RPMI7951 (cell line): ENCODE measurements around the gene NOL4L. TPM values are rescaled to one million over a fixed set of nuclear protein-coding genes. Genes with fewer than 3 reads are reported as not detected.
"Not testable (repeated sequence)": the region's sequence is repeated elsewhere in the genome, so short reads cannot be mapped to it uniquely, and the experiment has no call there.

Experiments used
- DNase-seq: peaks from one replicate; pipeline ENCODE4 v3.0.0-alpha.2; 2012; ENCODE audit warnings: low read depth
- total RNA-seq: library from RNA; depleted of rRNA; stranded (reverse); fragments of >200 nt; shearing (Covaris generic); gene quantifications from 2 replicates; pipeline ENCODE4 v1.2.3, GENCODE V29; 2014

NOL4L gene
- total RNA-seq, 1 experiment from 2014 or later: 8.7 TPM

DNA sequence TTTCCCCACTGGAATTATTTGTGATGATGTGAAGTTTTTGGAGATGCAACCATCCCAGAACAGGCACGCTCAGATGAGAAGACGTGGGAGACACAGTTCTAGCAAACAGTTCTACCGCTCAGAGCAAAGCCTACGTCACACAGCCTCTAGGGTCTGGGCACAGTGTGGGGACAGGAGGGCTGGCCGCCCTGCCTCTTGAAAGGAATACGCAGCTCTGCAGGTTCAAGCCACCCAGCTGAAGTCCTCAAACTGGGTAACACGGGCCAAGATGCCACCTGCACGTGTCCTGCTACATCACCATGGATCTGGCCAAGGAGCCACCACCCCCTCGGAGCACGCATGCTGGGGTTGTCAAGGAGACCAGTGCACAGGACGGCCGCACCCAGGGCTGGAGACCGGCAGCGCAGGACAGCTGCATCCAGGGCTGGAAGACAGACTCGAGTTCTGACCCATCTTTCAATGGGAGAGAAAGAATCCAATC lies 75.0 kb downstream of the NOL4L start:
- DNase-seq: no peak

DNA sequence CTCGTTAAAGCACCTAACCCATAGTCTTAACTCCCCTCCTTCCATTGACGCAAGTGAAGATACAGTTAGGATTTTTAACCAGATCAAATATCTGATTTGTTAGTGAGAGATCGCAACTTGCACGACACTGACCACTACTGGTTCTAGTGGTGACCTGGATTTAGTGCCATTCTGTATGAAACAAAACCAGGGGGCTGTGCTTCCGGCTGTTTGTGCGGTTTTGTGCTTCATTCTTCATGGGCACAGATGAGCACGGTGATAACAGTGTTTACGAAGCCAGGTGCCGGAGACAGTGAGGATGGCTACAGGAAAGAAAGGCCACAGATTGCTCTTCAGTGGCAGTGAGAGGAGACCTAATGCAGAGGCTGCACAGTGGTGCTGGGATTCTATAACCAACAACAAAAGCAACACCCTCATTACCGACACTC lies 75.5 kb downstream of the NOL4L start:
- peak; percentile 82 for DNase-seq

DNA sequence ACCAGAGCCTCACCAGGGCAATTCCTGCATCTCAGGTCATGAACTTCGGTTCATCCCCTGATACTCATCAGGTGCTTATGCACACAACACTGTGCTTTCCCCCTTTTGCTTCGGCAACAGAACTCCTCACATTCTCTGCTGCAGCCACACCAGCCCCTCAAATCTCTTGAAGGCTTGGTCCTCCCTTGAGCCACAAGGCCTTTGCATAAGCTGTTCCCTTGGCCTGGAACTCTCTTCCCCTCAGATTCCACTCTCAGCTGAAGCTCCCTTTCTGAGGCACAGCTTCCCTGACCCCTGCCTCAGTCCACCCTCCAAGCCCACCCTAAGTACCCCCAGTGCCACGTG lies 76.4 kb downstream of the NOL4L start:
- no peak for DNase-seq

DNA sequence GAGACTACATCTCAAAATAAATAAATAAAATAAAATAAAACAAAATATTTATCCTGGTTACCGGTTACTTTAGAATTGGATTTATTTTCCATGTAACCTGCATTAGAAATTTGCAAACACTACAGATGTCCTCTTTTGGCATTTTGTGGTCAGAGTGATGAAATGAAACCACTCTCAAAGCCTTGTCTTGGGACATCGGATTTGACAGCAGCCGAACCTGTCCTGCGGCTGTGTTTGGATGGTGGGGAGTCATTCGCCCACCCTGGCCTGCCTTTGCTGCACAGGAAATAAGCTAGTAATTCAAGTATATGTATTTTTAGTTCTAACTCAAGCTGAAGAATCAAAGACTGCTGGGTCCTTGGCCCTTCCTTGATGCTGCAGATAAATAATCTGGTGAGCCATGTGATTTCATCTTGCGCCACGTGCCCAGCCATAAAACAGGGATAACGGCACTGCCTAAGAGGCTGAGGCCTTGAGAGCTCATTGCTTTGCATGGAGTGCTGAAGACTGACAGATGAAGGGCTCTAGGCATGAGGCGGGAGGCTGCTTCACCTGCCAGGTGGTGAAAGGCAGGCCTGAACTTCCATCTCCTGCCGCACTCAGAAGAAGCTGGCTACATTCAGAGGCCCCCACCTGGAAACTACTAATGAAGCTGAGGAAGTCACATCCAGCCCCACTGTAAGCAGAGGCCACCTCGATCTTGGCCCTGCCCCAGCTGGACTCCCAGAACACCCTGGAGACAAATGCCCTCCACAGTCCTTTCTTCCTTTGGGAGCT lies 76.9 kb downstream of the NOL4L start:
- no peak for DNase-seq

DNA sequence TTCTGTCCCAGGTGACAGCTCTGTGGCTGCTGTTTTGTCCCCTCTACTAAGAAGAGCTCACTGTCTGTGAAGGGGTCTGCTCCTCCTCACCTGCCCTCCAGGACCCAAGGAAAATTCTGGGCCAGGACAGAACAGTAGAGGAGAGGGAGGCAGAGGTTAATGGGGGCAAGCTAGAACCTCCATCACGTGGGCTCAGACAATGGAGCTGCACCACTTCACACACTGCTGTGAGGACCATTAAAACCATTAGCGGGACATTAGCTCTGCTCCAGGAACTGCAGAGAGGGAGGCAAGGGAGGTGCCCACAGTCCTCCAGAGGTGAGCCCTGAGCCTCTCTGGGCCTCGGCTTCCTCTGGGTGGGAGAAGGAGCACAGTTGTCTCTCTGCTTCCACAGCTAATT lies 78.4 kb downstream of the NOL4L start:
- DNase-seq: no peak

DNA sequence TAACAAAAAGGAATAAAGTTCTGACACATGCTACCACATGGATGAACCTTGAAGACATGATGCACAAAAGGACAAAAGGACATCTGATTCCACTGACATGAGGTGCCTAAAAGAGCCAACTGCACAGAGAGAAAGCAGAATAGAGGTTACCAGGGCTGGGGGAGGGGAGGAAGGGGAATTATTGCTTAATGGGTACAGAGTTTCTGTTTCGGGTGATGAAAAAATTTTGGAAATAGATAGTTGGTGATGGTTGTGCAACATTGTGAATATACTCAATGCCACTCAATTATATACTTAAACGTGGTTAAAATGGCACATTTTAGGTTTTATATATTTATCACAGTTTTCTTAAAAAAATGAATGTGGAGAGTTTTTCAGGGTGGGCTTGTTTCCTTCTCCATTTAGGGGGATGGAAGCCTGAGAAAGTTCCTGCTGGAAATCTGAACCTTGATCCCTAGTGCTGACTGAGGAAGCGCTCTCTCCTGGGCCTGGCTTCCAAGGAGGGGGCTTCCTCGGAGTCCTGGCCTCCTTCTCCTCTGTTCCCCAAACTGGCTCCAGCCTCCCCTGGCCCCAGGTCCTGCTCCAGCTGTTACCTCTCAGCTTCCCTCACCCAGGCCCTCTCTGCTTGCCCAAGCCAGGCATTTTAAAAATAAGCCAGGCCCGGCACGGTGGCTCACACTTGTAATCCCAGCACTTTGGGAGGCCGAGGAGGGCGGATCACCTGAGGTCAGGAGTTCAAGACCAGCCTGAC lies 79.2 kb downstream of the NOL4L start:
- DNase-seq: no peak

DNA sequence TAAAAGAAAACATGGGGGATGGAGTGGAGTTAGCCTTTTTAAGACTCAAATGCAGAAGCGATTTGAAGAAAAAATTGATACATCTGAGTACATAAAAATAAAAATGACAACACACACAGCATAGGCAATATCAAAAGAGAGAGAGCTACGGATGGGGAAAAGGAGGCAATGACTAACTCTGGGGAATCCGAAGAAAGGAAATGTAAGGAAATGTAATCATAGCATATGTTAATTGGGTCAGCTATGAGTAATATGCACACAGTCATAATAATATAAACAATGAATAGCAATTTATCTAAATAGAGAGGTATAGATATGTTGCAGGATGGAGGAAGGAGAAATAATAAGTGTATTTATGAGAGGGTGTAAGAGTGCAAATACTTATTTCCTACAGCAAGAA lies 83.4 kb downstream of the NOL4L start:
- DNase-seq: no peak

DNA sequence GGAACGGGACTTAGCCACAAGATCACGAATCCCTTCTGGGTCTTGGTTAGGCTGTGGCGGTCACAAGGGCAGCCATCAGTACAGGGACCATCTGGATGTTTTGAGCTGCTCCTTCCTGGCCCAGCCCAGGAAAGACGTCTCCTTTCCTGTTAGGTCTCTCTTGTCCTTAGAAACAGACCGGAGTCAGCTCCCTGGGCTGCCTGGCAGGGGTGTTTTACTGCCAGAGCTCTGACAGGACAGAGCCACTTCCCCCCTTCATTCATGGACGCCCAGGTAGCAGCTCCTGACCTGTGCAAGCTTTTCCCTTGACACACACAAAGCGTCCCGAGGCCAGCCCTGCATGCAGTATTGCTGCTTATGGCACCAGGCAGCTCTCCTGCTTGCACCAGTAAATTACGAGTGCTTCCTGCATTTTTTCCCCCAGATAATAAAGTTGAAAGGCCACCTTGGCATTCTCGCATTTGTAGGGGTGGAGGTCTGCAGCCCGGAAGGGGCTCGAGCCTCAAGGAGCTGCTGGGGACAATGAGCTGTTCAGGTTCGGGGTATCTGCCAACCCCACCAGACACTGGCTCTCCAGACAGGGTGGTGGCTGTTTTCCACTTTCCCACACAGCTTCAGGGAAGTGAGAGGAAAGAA lies 87.4 kb downstream of the NOL4L start:
- DNase-seq: no peak

DNA sequence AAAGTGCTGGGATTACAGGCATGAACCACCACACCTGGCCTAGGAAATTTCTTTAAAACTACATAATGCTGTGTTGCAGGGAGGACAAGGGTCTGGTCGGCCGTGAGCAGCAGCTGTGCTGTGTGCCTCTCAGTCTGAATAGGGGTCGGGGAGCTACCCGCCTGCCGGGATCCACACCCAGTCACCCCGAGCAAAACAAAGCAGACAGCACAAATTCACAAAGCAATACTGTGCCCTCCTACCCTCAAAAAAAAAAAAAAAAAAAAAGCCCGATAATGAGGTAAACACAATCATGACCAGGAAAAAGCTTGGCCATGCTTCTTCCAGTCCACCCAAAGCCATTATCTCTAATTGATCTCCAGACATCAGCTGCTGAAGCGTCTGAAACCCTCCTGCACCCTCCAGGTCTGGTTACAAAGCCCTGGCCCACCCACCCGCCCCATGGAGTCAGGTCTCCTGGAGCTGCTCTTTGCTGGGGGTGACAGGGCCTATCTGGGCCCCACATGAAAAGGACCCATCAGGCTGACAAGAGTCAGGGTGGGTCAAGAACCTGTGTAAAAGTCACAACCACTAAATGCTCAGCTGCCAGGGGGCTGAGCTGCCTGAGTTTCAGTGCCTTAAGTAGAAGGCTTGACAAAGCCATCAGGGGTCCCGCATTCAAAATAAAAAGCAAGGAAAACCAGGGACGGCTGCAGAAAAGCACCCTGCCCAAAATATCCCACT lies 88.2 kb downstream of the NOL4L start:
- no peak for DNase-seq

DNA sequence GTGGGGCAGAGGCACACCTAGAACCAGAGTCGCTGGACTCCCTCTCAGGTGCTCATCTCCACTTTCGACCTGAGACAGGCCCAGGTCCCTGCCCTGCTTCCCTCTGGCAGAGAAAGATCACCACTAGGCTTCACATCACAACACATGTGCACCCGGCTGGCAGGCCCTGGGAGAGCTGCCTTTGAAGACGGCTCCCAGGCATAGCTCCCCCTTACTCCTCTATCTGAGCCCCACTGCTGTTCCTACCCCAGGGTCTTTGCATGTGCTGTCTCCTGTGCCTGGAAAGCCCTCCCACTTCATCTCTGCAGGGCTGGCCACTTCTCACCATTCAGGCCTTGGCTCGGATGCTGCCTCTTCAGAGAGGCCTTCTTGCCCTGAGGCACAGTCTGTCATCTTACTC lies 89.2 kb downstream of the NOL4L start:
- no peak for DNase-seq

DNA sequence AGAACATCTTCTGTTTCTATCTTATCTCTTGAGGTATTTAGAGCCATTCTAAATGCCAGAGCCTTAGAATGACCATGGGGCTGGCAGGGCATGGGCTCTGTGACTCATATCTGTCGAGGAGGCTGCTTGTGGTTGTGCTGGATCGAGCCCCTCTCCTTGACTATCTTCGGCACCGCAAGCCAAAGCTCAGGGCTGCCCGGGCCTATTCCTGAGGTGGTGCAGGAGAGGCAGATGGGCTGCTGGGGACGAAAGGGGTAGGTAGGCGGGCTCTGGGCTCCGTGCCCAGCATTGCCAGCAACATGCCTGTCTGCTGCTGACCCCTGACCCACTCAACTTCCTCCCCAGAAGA lies 89.9 kb downstream of the NOL4L start:
- DNase-seq: no peak

DNA sequence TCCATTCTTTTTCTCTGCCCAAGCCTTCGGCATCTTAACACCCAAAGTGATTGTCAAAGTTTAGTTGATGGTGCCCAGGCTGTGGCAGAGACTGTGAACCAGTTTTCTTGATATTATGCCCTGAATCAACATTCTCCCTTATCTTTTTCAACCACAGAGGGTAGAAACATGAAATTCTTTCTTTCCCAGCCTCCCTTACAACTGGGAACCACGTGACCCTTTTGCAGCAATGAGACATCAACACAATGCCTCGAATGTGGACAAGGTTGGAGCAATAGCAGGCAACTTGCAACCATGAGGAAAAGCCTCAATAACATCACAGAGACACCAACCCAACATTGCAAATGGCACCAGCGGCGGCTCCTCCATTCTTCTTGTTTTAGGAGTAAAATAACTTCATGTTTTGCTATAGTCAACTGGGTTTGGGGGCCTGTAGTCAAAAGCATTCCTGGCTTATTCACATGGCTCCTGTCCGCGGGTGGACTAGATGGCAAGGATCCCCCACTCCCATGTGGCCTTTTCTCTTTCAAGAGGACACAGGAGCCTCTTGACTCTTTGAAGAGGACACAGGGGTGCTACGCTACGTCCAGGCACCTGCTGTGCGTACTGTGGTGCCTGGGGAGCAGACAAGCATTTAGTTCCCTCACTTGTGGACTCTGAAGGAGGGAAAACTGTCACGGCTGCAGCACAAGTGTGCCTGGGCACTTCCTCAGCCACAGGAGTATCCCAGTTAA lies 90.5 kb downstream of the NOL4L start:
- DNase-seq: no peak

DNA sequence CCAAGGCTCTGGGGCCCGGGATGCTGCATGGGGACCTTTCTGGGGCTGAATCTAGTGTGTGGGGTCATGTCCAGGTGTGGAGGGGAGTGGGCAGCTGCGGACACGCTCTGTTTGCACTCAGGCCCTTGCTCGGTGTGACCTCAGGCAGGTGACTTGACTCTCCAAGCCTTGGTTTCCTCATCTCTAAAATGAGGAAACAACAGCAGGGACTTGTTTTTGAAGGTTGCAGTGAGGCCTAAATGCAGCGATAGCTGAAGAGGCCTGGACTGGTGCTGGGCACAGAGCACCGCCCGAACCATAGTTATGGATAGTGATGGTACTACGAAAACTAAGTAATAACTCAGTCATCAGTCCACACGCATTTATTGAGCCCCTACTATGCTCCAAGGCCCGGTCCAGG lies 91.8 kb downstream of the NOL4L start:
- no peak for DNase-seq

DNA sequence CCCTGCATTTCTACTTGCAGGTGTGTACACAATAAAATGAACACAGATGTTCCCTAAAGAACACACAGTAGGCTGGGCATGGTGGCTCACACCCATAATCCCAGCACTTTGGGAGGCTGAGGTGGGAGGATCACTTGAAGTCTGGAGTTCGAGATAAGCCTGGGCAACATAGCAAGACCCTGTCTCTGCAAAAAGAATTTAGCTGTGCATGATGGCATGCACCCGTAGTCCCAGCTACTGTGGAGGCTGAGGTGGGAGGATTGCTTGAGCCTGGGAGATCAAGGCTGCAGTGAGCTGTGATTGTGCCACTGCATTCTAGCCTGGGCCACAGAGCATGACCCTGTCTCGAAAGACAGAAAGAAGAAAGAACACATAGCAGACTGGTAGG lies 93.4 kb downstream of the NOL4L start:
- DNase-seq: not testable (repeated sequence)

DNA sequence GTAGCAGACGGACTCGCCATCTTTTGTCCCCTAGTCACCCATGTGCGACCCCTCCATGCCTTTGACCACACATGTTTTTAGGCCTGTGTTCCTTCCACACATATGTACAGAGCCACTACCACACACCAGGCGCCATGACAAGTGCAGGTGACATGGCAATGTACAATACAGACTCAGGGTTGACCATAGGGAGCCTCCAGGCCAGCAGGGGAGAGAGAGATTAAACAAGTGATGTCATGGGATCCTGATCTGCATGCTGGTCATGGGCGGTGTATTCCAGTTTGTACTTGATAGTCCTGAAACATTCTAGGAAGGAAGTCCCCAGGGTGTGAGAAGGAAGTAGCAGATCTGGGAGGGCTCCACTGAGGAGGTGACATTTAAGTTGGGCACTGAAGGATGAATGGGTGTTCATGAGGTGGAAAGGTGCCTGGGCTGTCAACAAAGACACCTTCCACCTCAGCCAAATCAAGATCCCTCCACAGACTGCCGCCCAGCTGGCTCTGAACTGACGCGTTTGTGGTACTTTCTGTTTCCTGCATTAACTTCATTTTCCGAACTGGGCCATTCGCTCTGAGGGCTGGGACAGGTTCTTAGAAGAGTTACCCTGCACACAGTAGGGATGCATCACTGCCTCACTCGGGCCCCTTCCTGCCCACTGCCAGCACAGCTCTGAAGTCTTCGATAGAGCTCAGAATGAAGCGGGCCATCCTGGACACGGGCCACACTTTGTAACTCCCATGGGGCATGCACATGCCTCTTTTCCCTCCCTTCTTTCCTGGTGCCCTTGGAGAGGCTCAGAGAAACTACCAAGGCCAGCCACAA lies 94.0 kb downstream of the NOL4L start:
- no peak for DNase-seq

DNA sequence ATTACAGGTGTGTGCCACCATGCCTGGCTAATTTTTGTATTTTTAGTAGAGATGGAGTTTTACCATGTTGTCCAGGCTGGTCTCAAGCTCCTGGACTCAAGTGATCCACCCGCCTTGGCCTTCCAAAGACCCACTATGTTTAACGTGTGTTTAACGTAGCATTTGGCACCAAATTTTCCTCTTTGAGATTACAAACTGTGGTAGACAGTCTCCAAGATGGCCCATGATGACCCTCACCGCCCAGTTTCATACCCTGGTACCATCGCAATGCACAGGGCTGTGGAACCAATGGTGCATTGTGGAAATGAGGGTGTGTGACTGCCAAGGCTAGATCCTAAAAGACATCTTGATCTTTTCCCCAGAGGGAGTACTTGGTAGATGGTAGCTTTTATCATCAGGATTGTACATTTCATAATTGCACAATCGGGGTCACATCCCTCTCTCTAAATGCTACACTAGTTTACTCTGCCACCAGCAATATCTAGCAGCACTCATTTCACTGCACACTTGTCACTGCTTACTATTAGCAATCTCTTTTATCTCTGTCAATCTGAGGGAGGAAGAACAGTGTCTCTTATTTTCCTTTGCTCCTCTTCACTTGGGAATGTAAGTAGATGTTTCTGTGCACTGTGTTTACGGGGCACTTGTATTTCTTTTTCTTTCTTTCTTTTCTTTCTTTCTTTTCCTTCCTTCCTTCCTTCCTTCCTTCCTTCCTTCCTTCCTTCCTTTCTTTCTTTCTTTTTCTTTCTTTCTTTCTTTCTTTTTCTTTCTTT lies 96.9 kb downstream of the NOL4L start:
- DNase-seq: no peak

DNA sequence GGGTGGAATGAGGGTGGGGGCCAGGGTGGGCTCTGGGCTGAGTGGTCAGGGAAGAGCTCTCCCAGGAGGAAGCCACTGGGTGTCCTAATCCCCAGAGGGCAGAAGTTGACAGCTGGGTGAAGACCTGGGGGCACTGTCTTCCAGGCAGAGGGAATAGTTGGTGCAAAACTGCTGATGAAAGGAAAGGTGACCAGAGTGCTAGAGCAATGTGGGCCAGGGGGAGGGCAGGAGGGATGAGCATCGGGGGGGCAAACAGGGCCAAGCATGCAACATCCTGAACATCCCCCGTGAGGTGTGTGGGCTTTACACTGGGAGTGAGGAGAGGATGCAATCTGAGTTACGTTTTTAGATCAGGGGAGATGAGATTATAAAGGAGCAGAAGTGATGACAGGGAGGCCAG lies 97.8 kb downstream of the NOL4L start:
- no peak for DNase-seq

DNA sequence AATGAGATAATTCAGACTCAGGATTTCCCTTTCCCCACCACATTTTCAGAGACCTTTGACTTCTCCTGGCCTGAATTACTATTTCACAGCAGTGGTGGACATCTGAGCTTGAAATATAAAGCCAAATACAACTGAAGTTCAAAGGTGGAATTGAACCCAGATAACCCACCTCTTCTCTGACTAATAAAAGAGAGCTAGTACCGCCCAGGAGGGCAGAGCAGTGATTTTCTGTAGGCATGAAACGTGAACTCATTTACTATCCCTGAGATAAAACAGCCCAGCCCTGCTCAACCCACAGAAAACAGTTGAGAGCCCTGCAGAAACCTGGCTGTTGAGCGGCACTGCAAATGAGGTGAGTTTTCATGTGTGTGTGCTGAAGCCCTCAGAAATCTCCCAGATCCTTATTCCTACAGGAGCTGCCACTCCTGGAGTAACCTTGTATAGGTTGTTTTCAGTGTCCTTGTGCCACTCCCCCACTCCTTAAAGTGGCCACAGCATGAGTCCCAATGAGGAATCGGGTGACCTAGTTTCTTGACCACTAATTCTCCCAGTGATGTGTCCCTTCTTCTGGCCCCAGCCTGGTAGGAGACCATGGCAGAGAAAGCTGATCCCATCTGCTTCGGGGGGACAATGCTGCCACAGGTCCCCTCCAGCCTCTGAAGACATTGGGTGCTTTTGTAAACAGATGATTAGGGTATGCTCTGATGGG lies 99.2 kb downstream of the NOL4L start:
- no peak for DNase-seq
